ENCODE measurements around the gene ZG16B. TPM values are rescaled to one million over a fixed set of nuclear protein-coding genes. Genes with fewer than 3 reads are reported as not detected.
A peak's percentile ranks its signal among the peaks of the same experiment; 100 is the strongest.

The ZG16B gene
- total RNA-seq, 1 donor from 2014 or later, result 15.3 TPM

GRCh38 chr16:2806286-2806685, 23.8 kb upstream of the ZG16B start:
- ATAC-seq, result no peak

DNA sequence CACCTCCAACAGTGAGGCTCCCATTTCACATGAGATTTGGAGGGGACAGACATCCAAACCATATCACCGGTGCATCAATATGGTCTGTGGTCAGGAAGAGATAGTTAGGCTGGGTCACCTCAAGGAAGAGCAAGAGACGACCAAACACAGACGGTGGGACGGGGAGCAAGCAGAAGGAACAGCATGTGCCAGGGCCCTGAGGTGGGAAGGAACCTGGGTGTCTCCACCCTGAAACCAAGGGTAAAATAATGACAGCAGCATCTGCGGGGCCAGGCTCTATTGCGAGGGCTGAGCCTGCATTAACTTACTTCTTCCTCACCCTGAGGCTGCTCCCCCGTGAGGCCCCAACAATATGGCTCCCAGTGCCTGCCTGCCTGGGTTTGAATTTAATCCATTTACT, 21.9 kb upstream of the ZG16B start:
- ATAC-seq, result no peak

GRCh38 chr16:2809149-2809760, 20.8 kb upstream of the ZG16B start:
- no peak for ATAC-seq

GRCh38 chr16:2810651-2811050, 19.5 kb upstream of the ZG16B start:
- ATAC-seq, result no peak

DNA sequence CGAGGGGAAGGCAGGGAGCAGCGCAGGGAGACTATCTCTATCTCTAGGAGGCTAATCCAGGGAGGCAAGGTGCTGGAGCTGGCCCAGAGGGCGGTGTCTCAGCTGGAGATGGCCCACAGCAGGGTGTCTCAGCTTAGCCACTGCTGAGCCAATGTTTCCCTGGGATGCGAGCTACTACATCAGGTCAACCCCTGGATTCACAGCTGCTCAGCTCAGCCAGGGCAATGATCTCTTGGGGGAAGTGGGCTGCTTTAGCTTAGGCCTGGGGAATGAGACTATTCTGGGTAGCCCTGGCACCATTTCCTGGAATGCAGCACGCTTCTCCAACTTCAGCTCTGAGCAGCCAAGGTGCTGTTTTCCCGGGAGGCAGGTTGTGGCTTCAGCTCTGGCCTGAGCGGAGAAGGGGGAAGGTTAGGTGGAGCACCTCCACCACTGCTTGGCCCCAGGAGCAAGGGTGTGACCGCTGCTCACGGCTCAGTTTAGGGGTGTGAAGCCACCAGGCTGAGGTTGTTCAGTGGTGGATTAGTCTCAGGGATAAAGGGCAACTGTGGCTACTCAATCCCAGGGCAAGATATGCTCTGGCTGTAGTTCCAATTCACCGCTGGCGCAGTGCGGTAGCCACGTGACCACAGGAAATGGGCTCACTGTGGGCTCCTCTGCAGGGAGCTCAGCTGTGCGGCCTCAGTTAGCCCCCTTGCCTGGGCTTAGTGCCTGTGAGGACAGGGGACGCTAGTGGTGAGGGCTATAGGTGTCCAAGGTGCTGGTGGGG, 18.2 kb upstream of the ZG16B start:
- ATAC-seq, result peak; percentile 34

- ATAC-seq, result no peak
Measured at GRCh38 chr16:2813771-2814221, 16.3 kb upstream of the ZG16B start.

GRCh38 chr16:2814551-2815298, 15.4 kb upstream of the ZG16B start:
- ATAC-seq, result no peak

DNA sequence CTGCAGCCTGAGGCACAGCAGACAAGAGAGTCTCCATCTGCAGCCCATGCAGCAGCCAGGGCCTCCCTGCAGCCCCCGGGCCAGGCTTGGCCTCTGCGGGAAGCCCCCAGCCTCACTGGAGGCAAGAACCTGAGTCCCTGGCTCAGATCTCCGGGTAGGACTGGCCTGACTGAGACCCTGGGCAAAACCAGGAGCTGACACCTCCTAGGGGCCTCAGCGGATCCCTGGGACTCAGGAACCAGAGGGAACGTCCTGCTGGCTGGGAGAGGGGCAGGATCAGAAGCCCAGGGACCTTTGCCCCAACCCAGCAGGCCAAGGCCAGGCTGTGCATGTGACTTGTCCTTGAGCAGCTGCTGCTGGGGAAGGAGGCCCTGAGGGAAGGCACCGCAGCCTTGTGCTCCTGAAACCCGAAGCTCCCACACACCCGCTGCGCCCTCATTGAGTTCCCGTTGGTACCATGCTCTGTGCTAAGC, 14.8 kb upstream of the ZG16B start:
- no peak for ATAC-seq

GRCh38 chr16:2816751-2817339, 13.3 kb upstream of the ZG16B start, which contains the start of gene PRSS21:
PRSS21 (plus strand) TSS chr16:2817237; CDS start chr16:2817269, 32 bp downstream.
- peak; percentile 17 for ATAC-seq

- ATAC-seq, result no peak
Measured at GRCh38 chr16:2817340-2818271, 12.5 kb upstream of the ZG16B start.

- ATAC-seq, result no peak
Measured at GRCh38 chr16:2818272-2818876, 11.7 kb upstream of the ZG16B start.

DNA sequence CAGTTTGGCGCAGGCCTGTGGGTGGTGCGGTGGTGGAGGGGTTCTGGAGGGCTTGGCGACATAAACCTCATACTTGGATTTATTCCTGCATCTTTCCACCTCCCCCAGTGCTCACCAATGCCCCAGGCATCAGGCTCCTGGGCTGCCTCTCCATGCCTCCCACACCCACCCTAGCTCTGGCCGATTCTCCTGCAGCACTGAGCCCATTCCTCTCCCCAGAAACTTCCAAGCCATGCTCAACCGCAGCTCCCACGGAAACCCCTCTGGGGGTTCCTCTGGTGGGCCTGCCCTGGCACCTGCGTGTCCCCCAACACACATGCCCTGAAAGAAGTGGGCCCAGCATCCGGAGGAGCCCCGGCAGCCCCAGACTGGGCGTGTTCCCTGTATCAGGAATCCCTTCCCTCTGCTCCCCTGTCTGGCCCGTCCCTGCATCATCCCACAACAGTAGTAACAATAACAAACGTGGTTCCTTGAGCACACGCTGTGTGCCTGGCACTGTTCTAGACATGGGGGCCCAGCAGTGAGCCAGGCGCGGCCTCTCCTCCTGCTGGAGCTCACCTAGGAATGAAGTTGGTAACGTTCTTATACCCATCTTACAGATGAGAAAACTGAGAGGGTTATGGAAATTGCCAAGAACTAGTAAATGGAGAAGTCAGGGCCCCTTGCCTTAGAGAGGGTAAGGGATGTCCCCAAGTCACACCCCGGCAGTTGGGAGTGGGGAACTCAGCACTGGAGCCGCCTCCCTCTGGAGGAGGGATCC, 10.7 kb upstream of the ZG16B start:
- ATAC-seq, result no peak

DNA sequence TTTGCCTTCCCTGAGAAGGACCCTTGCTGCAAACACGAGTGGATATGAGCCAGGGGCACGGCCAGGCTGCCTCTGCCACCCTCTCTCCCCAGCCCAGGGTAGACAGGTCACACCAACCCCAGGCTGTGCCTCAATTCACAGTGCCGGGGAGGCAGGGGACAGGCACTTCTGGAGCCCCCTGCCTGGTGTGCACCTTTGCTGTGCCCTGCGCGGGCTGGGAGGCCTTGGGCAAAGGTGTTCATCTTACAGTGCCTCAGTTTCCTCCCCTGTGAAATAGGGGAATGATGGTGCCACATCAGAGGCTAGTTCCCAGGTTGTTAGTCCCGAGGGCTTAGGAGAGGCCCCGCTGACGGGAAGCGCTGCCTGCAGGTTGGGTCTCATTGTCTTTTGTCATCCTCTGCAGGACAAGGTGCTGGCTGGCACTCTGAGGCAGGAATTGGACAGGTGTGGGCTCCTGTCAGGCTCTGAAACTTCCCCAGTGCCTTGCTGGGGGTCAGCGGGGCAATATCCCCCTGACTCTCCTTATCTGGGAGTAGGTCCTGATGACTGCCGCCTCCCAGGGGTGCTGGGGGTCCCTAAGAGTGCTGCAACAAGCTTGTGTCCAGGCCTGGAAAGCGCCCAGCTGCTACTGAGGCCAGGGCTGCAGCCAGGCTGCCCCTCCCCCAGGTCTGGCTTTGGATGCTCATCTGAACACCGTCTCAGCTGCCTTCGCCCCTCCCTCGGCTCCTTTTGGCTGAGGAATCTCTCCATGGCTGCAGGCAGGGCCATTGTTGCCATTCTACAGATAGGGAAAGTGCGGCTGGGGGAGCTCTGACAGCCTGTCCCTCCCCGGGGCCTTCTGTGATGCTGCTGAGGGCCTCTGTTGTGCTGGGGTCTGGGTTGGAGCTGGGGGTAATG, 9.9 kb upstream of the ZG16B start:
- no peak for ATAC-seq

- ATAC-seq, result no peak
Measured at GRCh38 chr16:2820836-2821486, 9.1 kb upstream of the ZG16B start.

DNA sequence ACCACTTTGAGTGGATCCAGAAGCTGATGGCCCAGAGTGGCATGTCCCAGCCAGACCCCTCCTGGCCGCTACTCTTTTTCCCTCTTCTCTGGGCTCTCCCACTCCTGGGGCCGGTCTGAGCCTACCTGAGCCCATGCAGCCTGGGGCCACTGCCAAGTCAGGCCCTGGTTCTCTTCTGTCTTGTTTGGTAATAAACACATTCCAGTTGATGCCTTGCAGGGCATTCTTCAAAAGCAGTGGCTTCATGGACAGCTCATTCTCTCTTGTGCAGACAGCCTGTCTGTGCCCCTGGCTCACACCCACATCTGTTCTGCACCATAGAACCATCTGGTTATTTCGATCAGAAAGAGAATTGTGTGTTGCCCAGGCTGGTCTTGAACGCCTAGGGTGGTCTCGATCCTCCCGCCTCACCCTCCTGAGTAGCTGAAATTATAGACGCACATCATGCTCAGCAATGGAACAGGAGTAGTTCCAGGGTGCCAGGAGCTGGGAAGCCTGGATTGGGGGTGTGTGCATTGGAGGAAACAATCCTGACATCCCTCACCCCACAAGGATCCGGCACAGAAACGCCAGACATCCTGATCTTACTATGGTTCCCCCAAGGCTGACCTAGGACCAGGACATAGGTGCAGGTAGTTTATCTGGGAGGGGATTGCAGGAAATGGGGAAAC, 8.5 kb upstream of the ZG16B start:
- ATAC-seq, result no peak

DNA sequence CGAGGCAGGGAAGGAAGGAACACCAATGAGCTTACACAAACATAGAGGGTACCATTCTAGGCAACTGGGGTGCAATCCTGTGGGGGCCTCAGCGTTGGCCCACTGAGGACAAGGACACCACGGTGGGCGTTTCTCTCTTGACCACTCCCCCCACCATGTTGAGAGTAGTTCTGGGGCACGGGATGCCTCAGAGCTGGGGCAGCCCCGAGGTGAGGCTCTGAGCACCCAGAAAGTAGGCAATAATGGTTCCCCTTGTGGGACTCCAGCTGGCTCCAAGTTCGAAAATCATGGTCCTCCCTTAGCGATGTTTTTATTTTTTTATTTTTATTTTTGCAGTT, 8.0 kb upstream of the ZG16B start:
- no peak for ATAC-seq

DNA sequence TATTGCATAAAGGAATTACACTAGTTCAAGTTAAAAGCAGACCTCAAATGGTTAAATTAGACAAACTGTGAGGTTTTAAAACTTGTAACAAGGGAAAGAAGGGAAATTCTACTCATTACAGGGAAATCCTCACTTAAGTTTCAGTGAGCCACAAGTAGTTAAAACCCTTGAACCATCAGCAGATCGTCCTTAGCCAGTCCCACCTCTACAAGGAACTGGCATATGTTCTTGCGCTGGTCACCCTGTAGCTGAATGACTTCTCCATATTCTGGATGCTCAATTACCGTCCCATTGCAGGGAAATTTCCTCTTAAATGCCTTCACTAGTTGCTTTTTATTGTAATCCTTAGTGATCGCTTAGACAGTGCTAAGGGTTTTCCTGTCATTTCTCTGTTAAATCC, 7.6 kb upstream of the ZG16B start:
- ATAC-seq, result no peak

DNA sequence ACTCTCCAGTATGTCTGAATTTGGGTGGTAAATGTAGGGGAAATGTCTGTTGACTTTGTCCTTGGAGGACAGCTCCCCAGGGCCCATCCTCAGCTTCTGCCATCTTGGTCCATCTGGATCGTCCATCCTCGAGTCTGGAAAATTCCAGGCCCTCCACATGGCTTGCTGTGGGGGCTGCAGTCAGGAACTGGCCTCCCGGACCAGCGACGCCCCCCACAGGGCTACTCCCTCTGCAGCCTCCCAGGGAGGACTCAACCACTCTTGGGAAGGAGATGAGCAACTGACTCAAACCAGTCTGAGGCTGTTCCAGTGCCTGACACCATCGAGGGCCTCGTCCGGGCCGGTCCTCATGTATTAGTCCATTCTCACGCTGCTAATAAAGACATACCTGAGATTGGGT, 5.5 kb upstream of the ZG16B start:
- ATAC-seq, result no peak

Data from esophagus mucosa (tissue), 1 donor.